Measurements from ENCODE around the gene RNGTT. TPM values are rescaled to one million over a fixed set of nuclear protein-coding genes. Genes with fewer than 3 reads are reported as not detected.

RNGTT gene
- total RNA-seq, 1 donor = 38.0 TPM

GRCh38 chr6:88921734-88922133 is 41.7 kb downstream of the RNGTT start:
- H3K4me3 ChIP-seq (ENCODE audit: low read depth, low read length) = no peak overlapping the region
- DNase-seq (ENCODE audit: low read depth) = no peak
- TF ChIP-seq, protein P1, sequence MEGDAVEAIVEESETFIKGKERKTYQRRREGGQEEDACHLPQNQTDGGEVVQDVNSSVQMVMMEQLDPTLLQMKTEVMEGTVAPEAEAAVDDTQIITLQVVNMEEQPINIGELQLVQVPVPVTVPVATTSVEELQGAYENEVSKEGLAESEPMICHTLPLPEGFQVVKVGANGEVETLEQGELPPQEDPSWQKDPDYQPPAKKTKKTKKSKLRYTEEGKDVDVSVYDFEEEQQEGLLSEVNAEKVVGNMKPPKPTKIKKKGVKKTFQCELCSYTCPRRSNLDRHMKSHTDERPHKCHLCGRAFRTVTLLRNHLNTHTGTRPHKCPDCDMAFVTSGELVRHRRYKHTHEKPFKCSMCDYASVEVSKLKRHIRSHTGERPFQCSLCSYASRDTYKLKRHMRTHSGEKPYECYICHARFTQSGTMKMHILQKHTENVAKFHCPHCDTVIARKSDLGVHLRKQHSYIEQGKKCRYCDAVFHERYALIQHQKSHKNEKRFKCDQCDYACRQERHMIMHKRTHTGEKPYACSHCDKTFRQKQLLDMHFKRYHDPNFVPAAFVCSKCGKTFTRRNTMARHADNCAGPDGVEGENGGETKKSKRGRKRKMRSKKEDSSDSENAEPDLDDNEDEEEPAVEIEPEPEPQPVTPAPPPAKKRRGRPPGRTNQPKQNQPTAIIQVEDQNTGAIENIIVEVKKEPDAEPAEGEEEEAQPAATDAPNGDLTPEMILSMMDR (IDR thresholded peaks at IDR 0.05; ENCODE audit: insufficient read depth, low read depth, low read length) = no peak

DNA sequence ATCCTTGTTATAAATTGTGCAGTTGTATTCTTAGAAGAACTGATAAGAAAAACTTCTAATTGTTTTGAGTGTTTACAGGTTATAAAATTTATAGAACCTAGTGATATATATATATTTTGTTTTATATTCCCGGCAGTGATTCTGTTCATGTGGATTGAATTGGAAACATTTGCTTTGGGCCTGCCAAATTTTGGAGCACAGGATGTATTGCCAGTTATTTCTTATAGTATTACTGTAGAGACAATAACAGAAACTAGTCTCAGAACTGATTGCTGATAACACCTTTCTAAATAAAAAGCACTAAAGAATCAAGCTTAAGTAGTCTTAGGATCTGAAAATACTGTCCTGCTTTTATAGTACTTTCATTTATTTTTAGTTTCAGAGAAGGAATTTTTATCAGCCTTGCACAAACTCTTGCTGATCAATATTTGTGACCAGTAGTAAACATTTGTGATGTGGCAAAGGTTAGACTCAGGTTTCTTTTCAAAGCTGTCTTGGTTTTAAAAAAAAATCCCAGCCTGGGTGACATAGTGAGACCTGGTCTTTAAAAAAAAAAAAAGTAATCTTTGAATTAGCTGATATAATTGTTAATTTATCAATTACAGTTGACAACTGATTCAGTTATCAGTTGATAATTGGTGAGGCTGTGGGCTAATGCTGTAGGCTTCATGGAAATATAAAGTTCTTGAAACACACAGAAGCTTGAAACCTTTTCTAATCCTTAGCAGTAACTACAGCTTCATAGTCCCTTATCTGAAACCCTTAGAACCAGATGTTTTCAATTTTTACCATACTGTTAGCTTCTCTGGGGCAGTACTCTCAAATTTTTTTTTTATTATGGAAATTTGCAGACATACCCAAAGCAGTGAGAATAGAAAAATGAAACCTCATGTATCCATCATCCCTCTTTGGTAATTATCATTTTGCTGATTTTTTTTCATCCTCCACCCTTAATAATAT is 42.4 kb downstream of the RNGTT start:
- H3K4me3 ChIP-seq (ENCODE audit: low read depth, low read length) = no peak overlapping the region
- DNase-seq (ENCODE audit: low read depth) = no peak
- TF ChIP-seq, protein P1 (IDR thresholded peaks at IDR 0.05; ENCODE audit: insufficient read depth, low read depth, low read length) = no peak

DNA sequence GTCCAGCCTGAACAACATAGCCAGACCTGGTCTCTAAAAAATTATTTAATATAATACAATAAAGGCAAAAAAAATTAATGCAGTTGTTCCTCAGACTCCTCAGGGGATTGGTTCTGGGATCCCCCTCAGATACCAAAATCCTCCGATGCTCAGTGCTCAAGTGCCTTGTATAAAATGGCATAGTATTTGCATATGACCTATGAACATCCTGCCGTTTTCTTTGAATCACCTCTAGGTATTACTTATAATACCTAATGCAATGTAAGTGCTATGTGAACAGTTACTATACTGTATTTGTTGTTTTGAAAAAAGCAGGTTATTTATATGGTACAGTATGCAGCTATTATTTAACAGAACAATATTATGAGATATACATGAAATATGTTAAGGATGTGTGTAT is 43.3 kb downstream of the RNGTT start:
- TF ChIP-seq, protein P1 (IDR thresholded peaks at IDR 0.05; ENCODE audit: insufficient read depth, low read depth, low read length) = no peak
- H3K4me3 ChIP-seq (ENCODE audit: low read depth, low read length) = no peak overlapping the region
- DNase-seq (ENCODE audit: low read depth) = no peak

DNA sequence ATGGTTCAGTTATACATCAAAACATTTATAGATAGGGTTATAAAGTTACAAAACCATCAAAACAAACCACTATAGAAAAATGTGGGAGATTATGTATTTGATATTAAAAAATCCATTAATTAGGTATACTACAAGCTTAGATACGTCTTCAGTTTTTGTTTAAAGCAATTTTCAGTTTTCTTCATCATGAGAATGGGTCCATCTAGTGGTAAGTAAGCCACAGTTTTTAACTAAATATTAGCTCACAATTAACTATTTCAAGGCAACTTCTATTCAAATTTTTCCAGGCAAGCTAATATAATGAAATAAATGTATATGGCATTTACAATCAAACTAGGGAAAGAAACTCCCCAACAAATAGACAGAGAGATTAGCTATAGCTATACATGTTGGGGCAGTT is 44.4 kb downstream of the RNGTT start:
- no peak overlapping the region for H3K4me3 ChIP-seq (ENCODE audit: low read depth, low read length)
- TF ChIP-seq, protein P1 (IDR thresholded peaks at IDR 0.05; ENCODE audit: insufficient read depth, low read depth, low read length) = peak; percentile 31
- no peak for DNase-seq (ENCODE audit: low read depth)

- TF ChIP-seq, protein P1 (IDR thresholded peaks at IDR 0.05; ENCODE audit: insufficient read depth, low read depth, low read length) = no peak
- no peak overlapping the region for H3K4me3 ChIP-seq (ENCODE audit: low read depth, low read length)
- no peak for DNase-seq (ENCODE audit: low read depth)
These were observed 46.7 kb downstream of the RNGTT start for GRCh38 chr6:88916615-88917208.

DNA sequence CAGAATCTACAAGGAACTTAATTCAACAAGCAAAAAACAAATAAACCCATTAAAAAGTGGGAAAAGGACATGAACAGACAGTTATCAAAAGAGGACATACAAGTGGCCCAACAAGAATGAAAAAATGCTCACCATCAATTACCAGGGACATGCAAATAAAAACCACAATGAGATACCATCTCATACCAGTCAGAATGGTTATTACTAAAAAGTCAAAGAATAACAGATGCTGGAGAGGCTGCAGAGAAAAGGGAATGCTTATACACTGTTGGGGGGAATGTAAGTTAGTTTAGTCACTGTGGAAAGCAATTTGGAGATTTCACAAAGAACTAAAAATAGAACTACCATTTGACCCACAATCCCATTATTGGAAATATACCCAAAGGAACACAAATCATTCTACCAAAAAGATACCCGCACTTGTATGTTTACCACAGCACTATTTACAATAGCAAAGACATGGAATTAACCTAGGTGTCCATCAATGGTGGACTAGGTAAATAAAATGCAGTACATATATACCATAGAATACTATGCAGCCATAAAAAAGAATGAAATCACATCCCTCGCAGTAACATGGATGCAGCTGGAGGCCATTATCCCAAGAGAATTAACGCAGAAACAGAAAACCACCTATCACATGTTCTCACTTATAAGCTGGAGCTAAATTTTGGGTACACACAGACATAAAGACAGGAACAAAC is 48.4 kb downstream of the RNGTT start:
- no peak overlapping the region for H3K4me3 ChIP-seq (ENCODE audit: low read depth, low read length)
- DNase-seq (ENCODE audit: low read depth) = no peak
- TF ChIP-seq, protein P1 (IDR thresholded peaks at IDR 0.05; ENCODE audit: insufficient read depth, low read depth, low read length) = no peak
